ENCODE measurements around the gene EPHB2. TPM values are rescaled to one million over a fixed set of nuclear protein-coding genes. Genes with fewer than 3 reads are reported as not detected.

EPHB2 gene
- total RNA-seq, 1 experiment from 2014 or later: 0.79 TPM

GRCh38 chr1:22731924-22732720 lies 21.5 kb downstream of the EPHB2 start:
- ChIA-PET CTCF (no interaction called here), POLR2A (no interaction called here)
- no peak for TF ChIP-seq CTCF (IDR thresholded peaks at IDR 0.05; ENCODE audit: unreplicated experiment)
- no peak overlapping the region for H3K27ac Mint-ChIP-seq (ENCODE audit: low read depth, unreplicated experiment)
- H3K9me3 Mint-ChIP-seq (ENCODE audit: unreplicated experiment): no peaks in the 10 kb centered on the region
- no peaks in the 10 kb centered on the region for H3K4me1 Mint-ChIP-seq (ENCODE audit: insufficient read depth, unreplicated experiment)
- H3K27me3 Mint-ChIP-seq (ENCODE audit: insufficient read depth, unreplicated experiment): peaks cover 2% of the 10 kb centered on the region
- intact Hi-C loops (cut with micrococcal nuclease): no loop called here
- no TSS peak for BruUV-seq (replicated peaks)
- H3K4me3 Mint-ChIP-seq (ENCODE audit: unreplicated experiment): no peak overlapping the region
- DNase-seq (ENCODE audit: unreplicated experiment): no peak
- no peaks in the 10 kb centered on the region for H3K36me3 Mint-ChIP-seq (ENCODE audit: insufficient read depth, unreplicated experiment)

DNA sequence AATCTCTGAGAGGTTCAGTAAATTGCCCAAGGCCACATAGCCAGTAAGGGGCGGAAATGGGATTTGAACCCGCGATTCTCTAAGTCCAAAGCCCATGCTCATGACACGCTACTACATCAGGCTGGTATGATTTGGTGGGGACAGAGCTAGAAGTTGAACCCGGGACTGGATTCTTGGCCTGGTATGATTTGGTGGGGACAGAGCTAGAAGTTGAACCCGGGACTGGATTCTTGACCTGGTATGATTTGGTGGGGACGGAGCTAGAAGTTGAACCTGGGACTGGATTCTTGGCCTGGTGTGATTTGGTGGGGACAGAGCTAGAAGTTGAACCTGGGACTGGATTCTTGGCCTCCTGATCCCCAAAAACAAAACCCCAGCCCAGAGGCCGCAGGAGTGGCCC lies 23.0 kb downstream of the EPHB2 start:
- Mint-ChIP-seq H3K36me3 (ENCODE audit: insufficient read depth, unreplicated experiment) (no peaks in the 10 kb centered on the region), H3K4me3 (ENCODE audit: unreplicated experiment) (no peak overlapping the region), H3K27ac (ENCODE audit: low read depth, unreplicated experiment) (no peak overlapping the region), H3K4me1 (ENCODE audit: insufficient read depth, unreplicated experiment) (no peaks in the 10 kb centered on the region), H3K27me3 (ENCODE audit: insufficient read depth, unreplicated experiment) (no peaks in the 10 kb centered on the region), H3K9me3 (ENCODE audit: unreplicated experiment) (no peaks in the 10 kb centered on the region)
- ChIA-PET POLR2A (interaction anchor here (0.6 kb wide), 1 partner anchor 200 kb away, joined by 4 read pairs; no protein-coding TSS in a partner anchor), CTCF (interaction anchor here (0.6 to 1.1 kb wide), 2 partner anchors 29 to 52 kb away, joined by 3 read pairs; no protein-coding TSS in a partner anchor)
- no TSS peak for BruUV-seq (replicated peaks)
- intact Hi-C loops (cut with micrococcal nuclease): no loop called here
- DNase-seq (ENCODE audit: unreplicated experiment): no peak
- TF ChIP-seq CTCF (IDR thresholded peaks at IDR 0.05; ENCODE audit: unreplicated experiment): no peak

GRCh38 chr1:22736501-22737080 lies 26.0 kb downstream of the EPHB2 start:
- no peaks in the 10 kb centered on the region for H3K4me1 Mint-ChIP-seq (ENCODE audit: insufficient read depth, unreplicated experiment)
- H3K27me3 Mint-ChIP-seq (ENCODE audit: insufficient read depth, unreplicated experiment): no peaks in the 10 kb centered on the region
- H3K27ac Mint-ChIP-seq (ENCODE audit: low read depth, unreplicated experiment): no peak overlapping the region
- no peak overlapping the region for H3K4me3 Mint-ChIP-seq (ENCODE audit: unreplicated experiment)
- ChIA-PET POLR2A (no interaction called here), CTCF (interaction anchor here (0.6 kb wide), 1 partner anchor 15 kb away, joined by 3 read pairs; no protein-coding TSS in a partner anchor)
- DNase-seq (ENCODE audit: unreplicated experiment): no peak
- intact Hi-C loops (cut with micrococcal nuclease): no loop called here
- TF ChIP-seq CTCF (IDR thresholded peaks at IDR 0.05; ENCODE audit: unreplicated experiment): no peak
- no peaks in the 10 kb centered on the region for H3K9me3 Mint-ChIP-seq (ENCODE audit: unreplicated experiment)
- H3K36me3 Mint-ChIP-seq (ENCODE audit: insufficient read depth, unreplicated experiment): no peaks in the 10 kb centered on the region
- BruUV-seq (replicated peaks): no TSS peak

GRCh38 chr1:22737374-22738068 lies 26.9 kb downstream of the EPHB2 start:
- CTCF ChIA-PET: interaction anchor here (0.6 kb wide), 1 partner anchor 321 kb away, joined by 3 read pairs; no protein-coding TSS in a partner anchor
- no peak overlapping the region for H3K27ac Mint-ChIP-seq (ENCODE audit: low read depth, unreplicated experiment)
- no peaks in the 10 kb centered on the region for H3K27me3 Mint-ChIP-seq (ENCODE audit: insufficient read depth, unreplicated experiment)
- no peak for TF ChIP-seq CTCF (IDR thresholded peaks at IDR 0.05; ENCODE audit: unreplicated experiment)
- H3K9me3 Mint-ChIP-seq (ENCODE audit: unreplicated experiment): no peaks in the 10 kb centered on the region
- no peaks in the 10 kb centered on the region for H3K4me1 Mint-ChIP-seq (ENCODE audit: insufficient read depth, unreplicated experiment)
- H3K36me3 Mint-ChIP-seq (ENCODE audit: insufficient read depth, unreplicated experiment): no peaks in the 10 kb centered on the region
- intact Hi-C loops (cut with micrococcal nuclease): no loop called here
- BruUV-seq (replicated peaks): no TSS peak
- no peak for DNase-seq (ENCODE audit: unreplicated experiment)
- no peak overlapping the region for H3K4me3 Mint-ChIP-seq (ENCODE audit: unreplicated experiment)
- POLR2A ChIA-PET: interaction anchor here (0.5 kb wide), 1 partner anchor 13 kb away, joined by 3 read pairs; no protein-coding TSS in a partner anchor

All from MCF 10A (cell line).